ENCODE measurements around the gene CHSY1. TPM values are rescaled to one million over a fixed set of nuclear protein-coding genes. Genes with fewer than 3 reads are reported as not detected.

CHSY1 gene
- total and polyA plus RNA-seq, 10 of the 15 experiments (the other 5 are each of a cell fraction or from before 2014, with no cell fraction given), result 1.4 to 31.2 (median 10.5) TPM

GRCh38 chr15:101250873-101251829 lies 697 bp downstream of the CHSY1 start:
- Histone ChIP-seq H3K9me3 (replicated peaks; ENCODE audit: control insufficient read depth, insufficient read depth, low read length) (no peaks in the 10 kb centered on the region), H3K27ac (ENCODE audit: control insufficient read depth, insufficient read depth) (peak overlapping the region; percentile 43), H3K4me3 (peak overlapping the region; percentile 91), H3K27me3 (replicated peaks in 1 of 2; ENCODE audit: control insufficient read depth in 2 of 2, insufficient read depth in 2 of 2, low read length in 1 of 2) (no peaks in the 10 kb centered on the region), H3K4me1 (ENCODE audit: control insufficient read depth, insufficient read depth, low read length) (peaks cover 3% of the 10 kb centered on the region), H3K79me2 (ENCODE audit: control insufficient read depth, insufficient read depth, low read length) (peaks cover 47% of the 10 kb centered on the region), H3K9ac (ENCODE audit: control insufficient read depth, insufficient read depth, low read length) (peak overlapping the region; percentile 69), H2AFZ (ENCODE audit: control insufficient read depth, low read depth, low read length) (peak overlapping the region; percentile 77), H3K36me3 (ENCODE audit: control insufficient read depth in 2 of 2, insufficient read depth in 2 of 2, low read length in 1 of 2) (no peaks in the 10 kb centered on the region), H4K20me1 (ENCODE audit: control insufficient read depth, insufficient read depth) (no peaks in the 10 kb centered on the region), H3K4me2 (ENCODE audit: control insufficient read depth, insufficient read depth) (peak overlapping the region; percentile 86)
- ChIA-PET RAD21 (ENCODE audit: unreplicated experiment) (interaction anchor here (0.8 to 2.4 kb wide), 25 partner anchors 7 to 328 kb away, joined by 3 to 19 read pairs (median 4); no protein-coding TSS in a partner anchor), CTCF (interaction anchor here (0.8 to 2.2 kb wide), 14 partner anchors 9 to 235 kb away, joined by 3 to 14 read pairs (median 4); no protein-coding TSS in a partner anchor), POLR2A (interaction anchor here (0.7 to 1.7 kb wide), 11 partner anchors 8 to 626 kb away, joined by 3 to 10 read pairs (median 5); partner anchors contain the start of gene SNRPA1), SMC1A (ENCODE audit: uncharacterized antibody, unreplicated experiment) (interaction anchor here (1.1 to 3.2 kb wide), 7 partner anchors 9 to 163 kb away, joined by 3 to 23 read pairs (median 6); no protein-coding TSS in a partner anchor)
- DNase-seq (ENCODE audit: low read depth, low spot score), result no peak
- intact Hi-C loops (cut with micrococcal nuclease; ENCODE audit: unreplicated experiment), result loop anchor here (2.0 kb wide), 2 partner anchors 62 to 124 kb away; no protein-coding TSS in a partner anchor
- no peak for FAIRE-seq
- TF ChIP-seq ETV6 (conservative IDR thresholded peaks at IDR 0.05 in 1 of 2, IDR thresholded peaks at IDR 0.05 in 1 of 2; ENCODE audit: borderline replicate concordance in 1 of 2, low read depth in 1 of 2) (no peak), SMARCA5 (IDR thresholded peaks at IDR 0.05) (peak; percentile 13; the same call in 1 of the 2 replicates), IKZF1 (conservative IDR thresholded peaks at IDR 0.05) (peak; percentile 9; the same call in 1 of the 2 replicates), BCLAF1 (IDR thresholded peaks at IDR 0.05) (0 out of 2 replicates have a peak, but pooled peaks have one; percentile 54), ZSCAN29 (IDR thresholded peaks at IDR 0.05) (0 out of 2 replicates have a peak, but pooled peaks have one; percentile 52), GATAD2B (conservative IDR thresholded peaks at IDR 0.05; ENCODE audit: low read depth) (peak; percentile 23; the same call in 1 of the 2 replicates), EGR1 (IDR thresholded peaks at IDR 0.05; ENCODE audit: borderline replicate concordance in 1 of 2, low read depth in 2 of 2, low read length in 2 of 2) (peak in 1 of 2 experiments; percentile 70; a peak in 2 of 3 replicates)
- TF ChIP-seq, protein P1, sequence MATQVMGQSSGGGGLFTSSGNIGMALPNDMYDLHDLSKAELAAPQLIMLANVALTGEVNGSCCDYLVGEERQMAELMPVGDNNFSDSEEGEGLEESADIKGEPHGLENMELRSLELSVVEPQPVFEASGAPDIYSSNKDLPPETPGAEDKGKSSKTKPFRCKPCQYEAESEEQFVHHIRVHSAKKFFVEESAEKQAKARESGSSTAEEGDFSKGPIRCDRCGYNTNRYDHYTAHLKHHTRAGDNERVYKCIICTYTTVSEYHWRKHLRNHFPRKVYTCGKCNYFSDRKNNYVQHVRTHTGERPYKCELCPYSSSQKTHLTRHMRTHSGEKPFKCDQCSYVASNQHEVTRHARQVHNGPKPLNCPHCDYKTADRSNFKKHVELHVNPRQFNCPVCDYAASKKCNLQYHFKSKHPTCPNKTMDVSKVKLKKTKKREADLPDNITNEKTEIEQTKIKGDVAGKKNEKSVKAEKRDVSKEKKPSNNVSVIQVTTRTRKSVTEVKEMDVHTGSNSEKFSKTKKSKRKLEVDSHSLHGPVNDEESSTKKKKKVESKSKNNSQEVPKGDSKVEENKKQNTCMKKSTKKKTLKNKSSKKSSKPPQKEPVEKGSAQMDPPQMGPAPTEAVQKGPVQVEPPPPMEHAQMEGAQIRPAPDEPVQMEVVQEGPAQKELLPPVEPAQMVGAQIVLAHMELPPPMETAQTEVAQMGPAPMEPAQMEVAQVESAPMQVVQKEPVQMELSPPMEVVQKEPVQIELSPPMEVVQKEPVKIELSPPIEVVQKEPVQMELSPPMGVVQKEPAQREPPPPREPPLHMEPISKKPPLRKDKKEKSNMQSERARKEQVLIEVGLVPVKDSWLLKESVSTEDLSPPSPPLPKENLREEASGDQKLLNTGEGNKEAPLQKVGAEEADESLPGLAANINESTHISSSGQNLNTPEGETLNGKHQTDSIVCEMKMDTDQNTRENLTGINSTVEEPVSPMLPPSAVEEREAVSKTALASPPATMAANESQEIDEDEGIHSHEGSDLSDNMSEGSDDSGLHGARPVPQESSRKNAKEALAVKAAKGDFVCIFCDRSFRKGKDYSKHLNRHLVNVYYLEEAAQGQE (IDR thresholded peaks at IDR 0.05; ENCODE audit: low read depth, low read length), result no peak
- in situ Hi-C loops (cut with MboI), result no loop called here
- BruUV-seq (replicated peaks), result no TSS peak
- under 1% methylated on average over 64 of the region's 150 CpGs for WGBS (ENCODE audit: insufficient coverage, insufficient replicate concordance, low lambda C conversion rate, missing lambda C conversion rate)
- peak; percentile 44 for ATAC-seq

Data from GM12878 (cell line).